Amniotic epithelial cell (primary cell): Measurements from ENCODE around the gene PARL.
A peak's percentile ranks its signal among the peaks of the same experiment; 100 is the strongest.

ENCODE experiments used
- DNase-seq: peaks from one replicate; pipeline ENCODE4 v3.0.0-alpha.2; 2010; ENCODE audit warnings: low read depth

Gene PARL

DNA sequence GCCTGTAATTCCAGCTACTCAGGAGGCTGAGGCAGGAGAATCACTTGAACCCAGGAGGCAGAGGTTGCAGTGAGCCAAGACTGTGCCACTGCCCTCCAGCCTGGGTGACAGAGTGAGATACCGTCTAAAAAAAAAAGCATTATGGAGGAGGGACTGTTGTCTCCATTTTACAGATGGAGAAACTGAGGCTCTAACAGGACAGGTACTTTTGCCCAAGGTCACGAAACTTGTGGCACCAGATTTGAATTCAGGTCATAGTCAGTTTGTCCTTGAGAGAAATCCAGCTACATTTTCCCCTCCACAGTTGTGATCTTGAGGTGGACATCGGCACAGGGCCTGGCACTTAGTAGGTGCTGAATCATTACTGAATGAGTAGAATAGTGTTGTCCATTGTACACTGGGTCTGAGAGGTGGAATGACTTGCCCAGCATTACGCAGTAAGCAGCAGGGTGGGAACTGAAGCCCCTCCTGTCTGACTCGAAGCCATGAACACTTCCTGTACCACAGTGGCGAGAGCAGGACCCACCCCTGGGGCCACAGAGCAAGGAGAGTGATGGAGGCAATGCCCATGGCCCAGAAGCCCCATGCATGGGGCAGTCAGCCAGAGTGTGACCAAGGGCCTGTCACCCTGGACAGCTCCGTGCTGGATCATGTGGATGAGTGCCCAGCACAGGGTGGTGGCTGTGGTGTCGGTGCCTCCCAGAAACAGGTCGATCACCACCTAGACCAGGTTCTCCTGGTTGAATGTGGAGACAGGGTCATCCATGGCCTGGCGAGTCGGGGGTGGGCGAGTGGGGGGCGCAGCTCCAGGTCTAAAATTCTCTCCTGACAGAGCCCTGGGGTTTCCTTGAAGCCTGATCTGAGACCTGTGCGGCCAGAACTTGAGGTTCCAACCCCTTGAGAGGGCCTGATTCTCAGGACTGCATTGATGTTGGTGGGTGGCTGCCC is 20.4 kb upstream of the PARL start:
- DNase-seq, result no peak

DNA sequence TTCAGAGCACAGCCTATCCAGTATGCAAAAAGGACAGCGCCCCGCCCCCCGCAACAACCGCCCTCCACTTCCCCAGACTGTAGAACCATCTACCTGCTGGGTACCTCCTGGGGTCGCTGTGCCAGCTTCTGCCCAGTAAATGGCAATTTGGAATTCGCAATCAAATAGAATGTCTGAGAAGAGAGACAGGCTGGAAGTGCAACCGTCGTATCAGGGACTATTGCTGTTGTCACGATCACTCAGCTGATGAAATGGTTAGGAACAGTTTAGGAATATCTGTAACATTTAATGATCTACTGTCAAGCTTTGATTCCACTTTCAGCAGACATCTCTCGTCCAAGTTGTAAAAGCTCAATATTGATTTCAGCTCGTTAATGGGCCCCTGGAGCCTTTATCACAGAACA is 13.3 kb upstream of the PARL start:
- no peak for DNase-seq

DNA sequence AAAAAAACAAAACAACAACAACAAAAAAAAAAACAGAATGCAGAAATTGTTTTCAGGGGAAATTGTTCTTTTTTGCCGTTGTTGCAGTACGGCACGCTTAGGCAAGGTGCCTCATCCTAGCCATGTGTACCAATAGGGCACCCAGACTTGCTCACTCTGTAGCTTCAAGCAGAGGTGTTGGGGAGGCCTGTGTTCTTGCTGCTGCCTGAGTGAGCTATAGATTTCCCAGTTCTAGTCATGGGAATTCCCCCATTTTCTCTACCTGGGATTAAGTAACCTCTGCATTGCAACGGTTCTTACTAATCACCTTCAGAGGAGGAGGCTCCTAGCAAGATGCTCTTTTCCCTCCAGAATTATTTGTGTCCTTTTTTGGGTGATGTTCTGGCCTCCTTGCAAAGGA is 12.9 kb upstream of the PARL start:
- DNase-seq, result no peak

DNA sequence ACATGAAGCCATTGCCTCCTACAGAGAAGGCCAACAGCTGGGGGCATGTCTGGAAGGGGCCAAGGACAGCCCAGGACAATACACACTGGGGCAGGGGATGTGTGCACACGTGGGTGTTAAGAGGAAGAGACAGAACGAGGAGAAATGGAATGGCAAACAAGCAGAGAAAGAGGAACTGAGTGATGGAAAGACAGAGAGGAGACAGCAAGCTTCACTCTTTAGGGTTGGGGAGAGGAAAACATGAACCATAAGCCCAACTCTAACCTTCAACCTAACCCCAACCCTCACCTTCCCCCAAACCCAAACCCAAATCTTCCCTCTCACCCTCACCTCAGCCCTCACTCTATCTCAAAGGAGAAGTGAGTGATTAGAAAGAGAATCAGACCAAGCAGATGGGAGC is 11.9 kb upstream of the PARL start:
- no peak for DNase-seq

DNA sequence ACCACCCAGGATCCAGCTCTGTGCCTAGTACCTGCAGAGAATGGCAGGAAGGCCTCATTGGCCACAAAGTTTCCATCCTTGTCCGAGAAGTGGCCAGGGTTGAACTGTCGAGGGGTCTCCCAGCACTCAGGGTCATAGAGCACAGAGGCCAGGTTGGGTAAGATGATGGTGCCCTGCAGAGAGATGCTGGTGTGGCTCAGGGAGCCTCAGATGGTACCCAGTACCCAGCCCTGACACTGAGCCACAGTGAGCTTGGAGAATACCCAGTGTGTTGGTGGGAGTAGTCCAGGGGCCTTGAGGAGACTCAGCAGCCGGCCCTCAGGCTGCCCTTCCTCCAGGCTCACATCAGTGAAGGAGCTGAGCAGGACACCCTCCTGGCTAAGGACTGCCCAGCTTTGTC is 11.5 kb upstream of the PARL start:
- DNase-seq, result no peak

DNA sequence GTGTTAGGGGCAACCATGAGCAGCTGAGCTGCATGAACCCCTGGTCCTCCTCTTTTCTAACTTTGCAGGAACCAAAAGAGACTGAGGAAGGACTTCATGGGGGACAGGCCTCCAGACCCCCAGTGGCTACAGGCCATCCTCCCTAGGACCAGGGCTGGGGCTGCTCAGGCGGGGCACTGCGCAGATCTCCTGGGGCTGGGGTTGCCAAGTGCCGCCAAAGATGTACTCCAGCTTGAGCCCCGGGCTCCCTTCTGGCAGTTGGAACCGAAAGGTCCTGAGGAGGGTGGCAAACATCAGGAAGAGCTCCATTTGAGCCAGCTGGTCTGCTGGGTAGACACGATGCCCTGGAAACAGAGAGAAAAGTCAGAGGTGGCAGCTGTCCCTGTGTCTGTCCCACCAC is 11.1 kb upstream of the PARL start:
- no peak for DNase-seq

DNA sequence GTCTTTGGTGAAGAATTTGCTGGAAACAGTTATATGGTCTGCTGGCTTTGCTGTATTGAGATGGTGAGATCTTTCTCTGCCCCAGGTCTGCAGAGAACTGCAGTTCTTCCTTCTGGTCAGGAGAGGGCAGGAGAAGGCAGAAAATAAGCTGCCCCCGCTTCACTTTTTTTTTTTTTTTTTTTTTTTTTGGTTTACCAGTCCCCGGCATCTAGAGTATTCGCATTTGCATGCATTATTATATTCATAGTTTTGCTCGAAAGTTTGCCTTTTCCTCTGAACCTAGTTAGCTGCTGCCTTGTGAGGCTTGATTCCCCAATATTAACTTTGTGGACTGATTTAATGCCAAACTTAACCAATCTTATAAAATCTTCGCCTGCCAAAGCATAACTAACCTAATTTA is 10.6 kb upstream of the PARL start:
- DNase-seq, result peak; percentile 48

DNA sequence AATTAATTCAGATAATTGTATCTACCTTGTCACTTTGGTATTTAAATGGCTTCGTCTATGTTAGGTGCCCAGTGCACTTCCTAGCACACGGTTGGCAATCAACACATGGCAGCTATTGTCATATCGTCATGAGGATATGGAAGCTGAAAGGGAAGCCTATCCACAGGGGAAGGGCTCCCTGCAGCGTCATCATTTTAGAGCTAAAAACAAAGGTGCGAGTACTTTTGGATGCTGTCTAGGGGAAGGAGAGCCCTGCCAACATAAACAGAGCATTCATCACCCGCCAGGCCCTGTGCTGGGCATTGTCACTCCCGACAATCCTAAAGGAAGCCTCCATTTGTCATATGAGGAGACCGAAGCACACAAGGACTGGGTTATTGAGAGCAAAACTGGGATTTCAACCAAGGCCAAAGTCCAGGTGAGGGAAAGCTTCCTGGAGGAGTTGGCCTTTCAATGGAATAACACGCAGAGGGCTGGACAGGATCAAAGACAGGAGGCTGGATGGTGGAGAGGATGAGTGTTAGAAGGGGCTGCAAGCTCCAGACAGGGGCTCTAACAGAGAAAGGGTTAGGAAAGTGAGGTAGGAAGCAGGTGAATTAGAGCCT is 8.0 kb upstream of the PARL start:
- DNase-seq, result no peak

DNA sequence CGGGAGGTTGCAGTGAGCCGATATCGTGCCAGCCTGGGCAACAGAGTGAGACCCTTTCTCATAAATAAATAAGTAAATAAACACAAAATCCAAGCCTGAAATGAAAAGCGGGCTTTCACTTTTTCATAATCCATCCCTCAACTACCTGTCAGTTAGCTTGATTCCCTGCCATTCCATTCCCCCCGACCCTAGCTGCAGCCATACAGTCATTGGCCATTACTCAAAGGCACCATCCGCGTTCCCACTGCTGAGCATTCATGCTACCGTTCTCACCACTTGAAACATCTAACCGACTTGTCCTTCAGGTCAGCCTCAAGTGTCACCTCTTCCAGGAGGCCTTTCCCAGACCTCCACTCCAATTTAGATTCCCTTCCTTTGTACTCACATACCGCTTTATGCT is 1.1 kb upstream of the PARL start:
- no peak for DNase-seq

DNA sequence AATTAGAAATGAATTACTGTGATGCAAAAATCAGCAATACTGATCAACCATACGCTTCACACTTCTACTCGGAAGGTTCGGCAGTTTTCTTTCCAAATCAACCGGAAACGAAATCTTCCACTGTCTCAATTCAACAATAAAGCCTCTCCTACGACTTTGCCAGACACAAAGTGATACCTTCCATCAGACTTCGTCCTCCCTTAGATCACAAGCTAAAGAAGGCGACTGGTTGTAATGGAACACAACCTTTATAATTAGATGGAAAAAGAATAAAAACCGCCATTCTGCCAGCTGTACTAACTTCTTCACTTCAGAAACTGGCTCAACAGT is 618 bp downstream of the PARL start:
- no peak for DNase-seq

DNA sequence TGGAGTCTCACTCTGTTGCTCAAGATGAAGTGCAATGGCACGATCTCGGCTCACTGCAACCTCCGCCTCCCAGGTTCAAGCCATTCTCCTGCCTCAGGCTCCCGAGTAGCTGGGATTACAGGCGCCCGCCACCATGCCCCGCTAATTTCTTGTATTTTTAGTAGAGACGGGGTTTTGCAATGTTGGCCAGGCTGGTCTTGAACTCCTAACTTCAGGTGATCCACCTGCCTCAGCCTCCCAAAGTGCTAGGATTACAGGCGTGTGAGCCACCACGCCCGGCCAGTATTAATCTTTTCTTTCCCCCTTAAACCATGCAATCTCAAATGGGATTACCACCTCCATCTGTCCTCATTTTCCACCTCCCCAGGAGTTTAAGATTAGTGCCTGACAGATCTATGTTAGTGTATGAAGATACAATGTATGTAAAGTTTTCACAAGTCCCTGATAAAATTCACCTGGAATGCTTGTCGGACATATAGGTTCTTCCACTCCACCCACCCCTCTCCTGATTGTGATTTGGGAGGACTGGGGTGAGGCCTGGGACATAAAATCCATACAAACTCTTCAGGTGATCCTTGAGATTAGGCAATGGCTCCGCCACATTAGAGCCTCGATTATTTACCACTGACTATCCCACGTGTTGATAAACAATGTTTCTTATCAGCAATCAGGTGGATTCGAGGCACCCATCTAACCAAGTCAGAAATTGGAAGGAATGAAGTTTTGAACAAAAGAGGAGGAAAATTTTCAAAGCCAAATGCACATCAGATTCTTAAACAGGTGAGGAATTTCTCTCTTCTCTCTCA is 1.2 kb downstream of the PARL start:
- DNase-seq, result no peak

DNA sequence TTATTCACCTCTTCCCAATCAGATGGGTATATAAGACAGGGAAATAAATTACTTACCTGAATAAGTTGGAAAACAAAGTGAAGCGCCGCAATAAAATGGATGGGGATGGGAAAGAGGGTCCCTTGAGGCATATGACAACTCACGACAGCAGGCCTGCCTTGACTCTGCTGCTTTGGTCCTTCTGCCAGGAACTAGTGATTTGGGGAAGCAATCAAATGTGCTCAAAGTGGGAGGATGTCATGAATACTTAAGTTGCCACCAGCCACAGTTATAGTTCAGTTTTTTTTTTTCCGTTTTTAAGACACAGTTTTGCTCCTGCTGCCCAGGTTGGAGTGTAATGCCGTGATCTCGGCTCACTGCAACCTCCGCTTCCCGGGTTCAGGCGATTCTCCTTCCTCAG is 4.6 kb downstream of the PARL start:
- DNase-seq, result no peak

DNA sequence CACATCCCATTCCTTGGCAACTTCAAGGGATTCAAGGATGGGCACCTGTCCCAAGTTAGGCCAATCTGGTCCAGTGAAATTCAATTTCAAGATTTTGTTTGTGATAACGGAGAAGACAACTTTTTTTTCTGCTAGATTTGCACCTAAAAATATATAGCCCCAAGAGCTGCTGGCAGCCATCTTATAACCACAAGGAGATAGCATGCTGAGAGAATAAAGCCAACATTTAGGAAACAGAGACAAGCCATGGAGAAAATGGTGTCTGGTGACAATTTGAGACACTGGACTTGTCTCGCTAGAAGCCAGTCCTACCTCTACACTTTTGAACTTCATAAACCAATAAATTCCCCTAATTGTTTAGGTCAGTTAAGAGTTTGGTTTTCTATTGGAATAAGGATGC is 5.4 kb downstream of the PARL start:
- DNase-seq, result no peak

DNA sequence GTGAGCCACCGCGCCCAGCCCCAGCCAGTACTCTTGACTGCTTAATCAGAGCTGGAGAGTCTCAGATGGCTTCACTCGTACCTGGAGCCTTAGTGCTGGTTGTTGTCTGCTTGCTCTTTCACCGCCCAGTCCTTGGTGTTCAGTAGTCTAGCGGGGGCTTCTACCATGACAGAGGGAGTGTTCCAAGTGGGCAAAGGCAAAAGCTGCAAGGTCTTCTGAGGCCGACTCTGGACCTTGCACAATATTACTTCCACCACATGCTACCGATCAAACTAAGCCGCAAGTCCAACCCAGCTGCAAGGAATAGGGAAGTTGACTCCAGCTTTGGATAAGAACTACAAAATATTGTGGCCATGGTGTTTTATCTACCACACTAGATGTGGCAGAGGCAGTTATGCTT is 6.6 kb downstream of the PARL start:
- no peak for DNase-seq

DNA sequence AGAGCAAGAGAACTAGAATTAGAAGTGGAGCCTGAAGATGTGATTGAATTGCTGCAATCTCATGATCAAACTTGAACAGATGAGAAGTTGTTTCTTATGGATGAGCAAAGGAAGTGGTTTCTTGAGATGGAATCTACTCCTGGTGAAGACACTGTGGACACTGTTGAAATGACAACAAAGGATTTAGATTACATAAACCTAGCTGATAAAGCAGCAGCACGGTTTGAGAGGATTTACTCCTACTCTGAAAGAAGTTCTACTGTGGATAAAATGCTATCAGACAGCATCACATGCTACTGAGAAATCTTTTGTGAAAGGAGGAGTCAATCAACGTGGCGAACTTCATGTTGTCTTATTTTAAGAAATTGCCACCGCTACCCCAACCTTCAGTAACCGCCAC is 7.5 kb downstream of the PARL start:
- peak; percentile 37 for DNase-seq

DNA sequence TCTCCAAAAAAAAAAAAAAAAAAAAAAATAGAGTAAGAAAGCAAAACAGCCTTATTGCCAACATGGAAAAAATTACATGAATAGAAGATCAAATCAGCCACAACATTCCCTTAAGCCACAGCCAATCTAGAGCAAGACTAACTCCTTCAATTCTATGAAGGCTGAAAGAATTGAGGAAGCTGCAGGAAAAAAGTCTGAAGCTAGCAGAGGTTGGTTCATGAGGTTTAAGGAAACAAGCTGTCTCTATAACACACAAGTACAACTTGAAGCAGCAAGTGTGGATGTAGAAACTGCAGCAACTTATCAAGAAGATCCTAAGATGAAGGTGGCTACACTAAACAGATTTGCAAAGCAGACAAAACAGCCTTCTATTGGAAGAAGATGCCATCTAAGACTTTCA is 9.3 kb downstream of the PARL start:
- DNase-seq, result no peak

DNA sequence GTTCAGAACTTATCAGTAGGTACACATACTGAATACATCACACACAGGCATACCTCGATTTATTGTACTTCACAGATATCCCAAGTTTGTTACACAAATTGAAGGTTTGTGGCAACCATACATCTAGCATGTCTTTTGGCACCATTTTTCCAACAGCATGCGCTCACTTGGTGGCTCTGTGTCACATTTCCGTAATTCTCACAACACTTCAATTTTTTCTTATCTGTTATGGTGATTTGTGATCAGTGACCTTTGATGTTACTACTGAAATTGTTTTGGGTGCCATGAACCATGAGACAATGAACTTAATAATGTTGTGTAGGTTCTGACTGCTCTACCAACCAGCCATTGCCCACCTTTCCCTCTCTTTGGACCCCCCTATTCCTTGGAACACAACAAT is 10.8 kb downstream of the PARL start:
- no peak for DNase-seq

DNA sequence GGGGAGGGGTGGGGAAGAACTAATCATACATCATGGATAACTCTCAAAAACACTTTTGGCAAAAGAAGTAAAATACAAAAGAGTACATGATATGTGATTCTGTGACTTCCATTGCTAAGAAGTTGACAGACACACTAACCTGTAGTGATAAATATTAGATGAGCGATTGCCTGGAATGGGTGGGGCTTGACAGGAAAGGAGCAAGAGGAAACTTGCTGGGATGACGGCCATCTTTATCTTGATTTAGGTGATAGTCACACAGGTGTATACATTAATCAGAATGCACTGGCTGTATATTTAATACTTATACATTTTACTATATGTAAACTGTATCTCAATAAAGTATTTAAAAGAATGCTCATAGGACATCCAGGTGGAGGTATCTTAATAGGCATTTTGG is 13.1 kb downstream of the PARL start:
- no peak for DNase-seq

DNA sequence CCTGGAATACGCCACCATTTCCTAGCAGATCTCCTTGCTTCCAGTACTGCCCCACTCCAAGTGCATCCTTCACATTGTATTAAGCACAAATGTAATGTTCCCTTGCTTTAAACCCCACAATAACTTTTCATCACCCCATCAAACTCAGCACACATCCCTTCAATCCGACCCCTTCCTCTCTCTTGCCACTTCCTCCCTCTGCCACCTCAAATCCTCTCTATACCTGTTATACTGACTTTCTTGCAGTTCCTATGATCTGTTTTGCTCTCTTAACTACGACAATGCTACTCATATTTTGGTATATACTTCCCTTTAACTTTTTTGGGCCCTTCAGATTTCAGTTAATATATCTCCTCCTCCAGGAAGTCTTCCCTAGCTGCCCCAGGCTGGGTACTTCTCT is 14.1 kb downstream of the PARL start:
- DNase-seq, result no peak

DNA sequence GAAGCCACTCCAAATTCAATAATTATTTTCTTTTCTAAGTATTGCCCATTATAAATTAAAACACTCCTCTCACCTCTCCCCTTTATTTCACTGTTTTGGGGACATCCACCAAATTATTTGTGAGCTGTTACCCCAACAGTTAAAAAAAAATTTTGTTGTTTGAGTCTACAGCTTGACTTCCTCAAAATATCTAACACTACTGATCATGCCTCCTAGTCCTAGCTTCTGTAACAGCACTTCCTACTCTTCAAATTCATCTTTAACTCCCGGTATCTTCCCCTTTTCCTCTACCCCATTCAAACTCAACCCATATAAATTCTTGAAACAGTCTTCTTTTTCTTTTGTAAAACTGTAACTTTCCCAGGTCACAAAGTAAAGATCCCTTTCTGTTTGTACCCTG is 15.9 kb downstream of the PARL start:
- DNase-seq, result no peak

DNA sequence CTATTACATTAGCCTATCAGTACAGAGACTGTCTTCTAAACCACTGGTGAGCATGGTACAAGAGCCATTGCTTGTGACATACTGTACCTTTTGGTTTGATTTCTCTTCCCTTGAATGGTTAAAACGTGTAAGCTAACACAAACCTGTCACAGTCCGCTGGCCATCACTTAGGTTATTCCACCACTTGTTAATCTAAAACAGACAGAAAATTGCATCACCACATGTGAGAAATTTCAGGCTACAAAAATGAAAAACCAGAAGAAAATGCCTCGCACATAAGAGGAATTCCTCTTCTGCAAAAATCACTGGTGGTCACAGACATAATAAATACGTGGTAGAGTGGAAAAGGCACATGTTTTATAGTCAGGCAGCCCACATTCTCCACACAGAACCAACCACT is 22.1 kb downstream of the PARL start:
- no peak for DNase-seq

DNA sequence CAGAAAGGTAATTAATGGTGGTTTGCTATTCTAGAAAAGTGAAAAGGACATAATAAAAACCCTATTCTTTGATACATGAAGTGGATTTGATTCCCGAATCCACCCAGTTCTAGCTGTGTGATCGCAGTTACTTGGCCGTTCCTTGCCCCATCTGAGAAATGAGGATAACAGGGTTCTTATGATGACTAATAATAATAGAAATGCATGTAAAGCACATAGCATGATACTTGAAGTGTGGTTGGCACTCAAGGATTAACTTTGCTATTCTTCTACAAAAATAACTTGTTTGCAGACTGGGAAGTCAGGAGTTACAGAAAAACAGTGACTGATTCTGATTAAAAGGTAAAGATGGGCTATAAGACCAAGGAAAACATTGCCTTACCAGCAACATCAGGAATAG is 26.8 kb downstream of the PARL start:
- peak; percentile 73 for DNase-seq
